ENCODE data around the gene PANX2.
"Not testable (repeated sequence)": the region's sequence is repeated elsewhere in the genome, so short reads cannot be mapped to it uniquely, and the experiment has no call there.

Gene PANX2, protein sequence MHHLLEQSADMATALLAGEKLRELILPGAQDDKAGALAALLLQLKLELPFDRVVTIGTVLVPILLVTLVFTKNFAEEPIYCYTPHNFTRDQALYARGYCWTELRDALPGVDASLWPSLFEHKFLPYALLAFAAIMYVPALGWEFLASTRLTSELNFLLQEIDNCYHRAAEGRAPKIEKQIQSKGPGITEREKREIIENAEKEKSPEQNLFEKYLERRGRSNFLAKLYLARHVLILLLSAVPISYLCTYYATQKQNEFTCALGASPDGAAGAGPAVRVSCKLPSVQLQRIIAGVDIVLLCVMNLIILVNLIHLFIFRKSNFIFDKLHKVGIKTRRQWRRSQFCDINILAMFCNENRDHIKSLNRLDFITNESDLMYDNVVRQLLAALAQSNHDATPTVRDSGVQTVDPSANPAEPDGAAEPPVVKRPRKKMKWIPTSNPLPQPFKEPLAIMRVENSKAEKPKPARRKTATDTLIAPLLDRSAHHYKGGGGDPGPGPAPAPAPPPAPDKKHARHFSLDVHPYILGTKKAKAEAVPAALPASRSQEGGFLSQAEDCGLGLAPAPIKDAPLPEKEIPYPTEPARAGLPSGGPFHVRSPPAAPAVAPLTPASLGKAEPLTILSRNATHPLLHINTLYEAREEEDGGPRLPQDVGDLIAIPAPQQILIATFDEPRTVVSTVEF

DNA sequence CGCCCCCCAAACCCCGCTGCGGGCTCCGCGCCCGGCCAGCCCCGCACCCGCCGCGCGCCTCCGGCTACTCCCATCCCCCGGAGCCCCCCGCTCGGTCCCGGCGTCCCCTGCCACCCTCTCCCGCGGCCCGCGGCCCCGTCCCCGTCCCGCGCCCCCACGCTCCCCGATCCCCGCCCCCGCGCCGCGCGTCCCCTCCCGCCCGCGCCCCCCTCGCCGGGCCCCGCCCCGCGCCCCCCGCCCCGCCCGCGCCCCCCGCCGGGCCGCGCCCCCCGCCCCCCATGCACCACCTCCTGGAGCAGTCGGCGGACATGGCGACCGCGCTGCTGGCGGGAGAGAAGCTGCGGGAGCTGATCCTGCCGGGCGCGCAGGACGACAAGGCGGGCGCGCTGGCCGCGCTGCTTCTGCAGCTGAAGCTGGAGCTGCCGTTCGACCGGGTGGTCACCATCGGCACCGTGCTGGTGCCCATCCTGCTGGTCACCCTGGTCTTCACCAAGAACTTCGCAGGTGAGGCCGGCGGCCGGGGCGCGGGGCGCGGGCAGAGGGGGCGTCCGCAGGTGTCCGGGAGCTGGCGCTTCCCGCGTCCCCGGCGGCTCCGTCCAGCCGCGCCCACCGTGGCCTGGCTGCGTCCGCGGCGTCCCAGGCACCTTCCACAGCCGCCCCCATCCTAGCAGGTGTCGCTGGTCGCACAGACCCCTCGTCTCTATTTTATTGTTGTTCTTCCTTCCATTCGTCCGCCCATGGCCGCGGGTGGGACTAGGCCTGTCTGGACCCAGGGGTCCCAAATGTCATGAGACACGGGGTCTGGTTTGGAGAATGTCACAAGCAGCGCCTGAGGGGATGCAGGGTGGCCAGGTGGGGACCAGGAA lies at the start of gene PANX2:
TSS of gene PANX2 (plus strand) at position 279 of the 866 bp plus-strand sequence. CDS start at position 279, 0 bp downstream.
- DNase-seq (ENCODE audit: low spot score) = no peak

- DNase-seq (ENCODE audit: low spot score) = no peak
Observed at GRCh38 chr22:50121202-50121740, 49.3 kb upstream of the PANX2 start.

DNA sequence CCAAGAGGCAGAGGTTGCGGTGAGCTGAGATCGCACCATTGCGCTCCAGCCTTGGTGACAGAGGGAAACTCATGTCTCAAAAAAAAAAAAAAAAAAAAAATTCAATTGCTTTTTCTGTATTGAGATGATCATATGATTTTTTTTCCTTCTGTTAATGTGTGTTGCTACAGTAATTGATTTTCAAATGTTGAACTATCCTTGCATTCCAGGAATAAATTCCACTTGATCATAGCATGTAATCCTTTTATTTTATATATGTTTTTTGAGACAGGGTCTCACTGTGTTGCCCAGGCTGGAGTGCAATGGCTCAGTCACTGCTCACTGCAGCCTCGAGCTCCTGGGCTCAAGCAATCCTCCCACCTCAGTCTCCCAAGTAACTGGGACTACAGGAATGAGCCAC lies 47.4 kb upstream of the PANX2 start:
- no peak for DNase-seq (ENCODE audit: low spot score)

- DNase-seq (ENCODE audit: low spot score) = no peak
Observed at GRCh38 chr22:50125029-50125428, 45.5 kb upstream of the PANX2 start.

GRCh38 chr22:50129121-50129736 lies 41.3 kb upstream of the PANX2 start:
- no peak for DNase-seq (ENCODE audit: low spot score)

- no peak for DNase-seq (ENCODE audit: low spot score)
Observed at GRCh38 chr22:50131894-50132293, 38.6 kb upstream of the PANX2 start.

DNA sequence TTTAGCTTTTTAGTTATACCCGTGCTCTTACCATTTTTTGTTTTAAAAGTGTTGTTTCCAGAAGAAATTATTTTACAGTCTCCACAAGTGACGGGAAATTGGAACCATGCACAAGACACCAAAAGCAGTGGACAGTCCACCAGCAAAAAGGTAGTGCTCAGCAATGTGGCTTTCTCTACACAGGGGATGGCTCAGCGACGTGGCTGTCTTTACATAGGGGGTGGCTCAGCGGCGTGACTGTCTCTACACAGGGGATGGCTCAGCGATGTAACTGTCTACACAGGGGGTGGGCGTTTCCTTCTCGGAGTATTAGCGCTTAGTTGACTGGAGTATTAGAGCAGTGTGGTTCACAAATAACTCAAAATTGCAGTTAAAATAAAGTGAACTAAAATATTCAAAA lies 36.0 kb upstream of the PANX2 start:
- no peak for DNase-seq (ENCODE audit: low spot score)

DNA sequence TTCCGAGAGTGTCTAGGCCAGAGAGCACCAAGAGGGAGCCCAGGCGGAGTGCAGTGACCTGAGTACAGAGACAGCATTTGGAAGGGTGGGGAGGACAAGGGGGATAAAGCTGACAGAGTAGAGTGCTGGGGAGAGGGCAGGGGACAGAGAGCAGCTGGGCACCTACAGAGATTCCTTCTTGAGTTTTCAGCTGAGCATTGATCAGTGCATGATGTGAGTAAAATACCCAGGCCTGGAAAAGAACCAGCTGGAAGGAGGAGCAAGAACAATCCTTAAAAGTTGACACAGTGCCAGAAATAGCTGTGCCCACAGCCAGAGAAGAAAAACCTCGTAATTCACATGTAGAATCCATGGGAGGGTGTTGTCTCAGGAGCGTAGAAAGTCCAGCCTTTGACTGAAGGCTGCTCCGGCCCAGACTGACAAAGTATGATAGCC lies 33.9 kb upstream of the PANX2 start:
- DNase-seq (ENCODE audit: low spot score) = no peak

GRCh38 chr22:50137277-50137676 lies 33.3 kb upstream of the PANX2 start:
- not testable (repeated sequence) for DNase-seq (ENCODE audit: low spot score)

DNA sequence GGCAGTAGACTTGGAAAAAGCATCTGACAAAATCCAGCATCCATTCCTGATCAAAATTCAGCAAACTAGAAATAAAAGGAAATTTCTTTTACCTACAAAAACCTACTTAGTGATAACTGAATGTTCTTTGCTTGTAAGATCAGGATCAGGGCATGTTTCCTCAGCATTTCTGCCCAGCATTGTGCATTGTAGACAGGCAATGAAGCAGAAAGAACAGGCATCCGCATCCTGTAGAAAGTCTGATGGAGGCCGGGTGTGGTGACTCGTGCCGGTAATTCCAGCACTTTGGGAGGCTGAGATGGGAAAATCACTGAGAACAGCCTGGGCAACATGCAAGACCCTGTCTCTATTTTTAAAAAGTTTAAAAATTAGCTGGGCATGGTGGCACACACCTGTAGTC lies 32.5 kb upstream of the PANX2 start:
- no peak for DNase-seq (ENCODE audit: low spot score)

DNA sequence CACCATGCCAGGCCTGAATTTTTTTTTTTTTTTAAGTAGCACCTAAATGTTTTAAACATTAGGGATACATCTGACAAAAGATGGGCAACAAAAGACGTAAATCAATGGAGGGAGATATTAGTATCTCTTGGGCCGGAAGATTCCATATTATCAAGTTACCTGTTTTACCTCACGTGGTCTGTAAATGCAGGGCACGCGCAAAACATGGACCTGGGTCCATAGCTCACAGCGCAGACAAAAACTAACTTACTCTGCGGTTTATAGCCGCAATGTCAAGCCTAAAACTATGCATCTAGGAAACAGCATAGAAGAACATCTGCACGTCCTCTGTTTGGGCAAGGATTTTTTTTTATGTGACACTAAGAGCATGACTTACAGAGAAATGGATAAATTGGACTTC lies 31.5 kb upstream of the PANX2 start:
- DNase-seq (ENCODE audit: low spot score) = no peak

GRCh38 chr22:50139843-50140415 lies 30.6 kb upstream of the PANX2 start:
- DNase-seq (ENCODE audit: low spot score) = no peak

- no peak for DNase-seq (ENCODE audit: low spot score)
Observed at GRCh38 chr22:50140615-50141014, 29.9 kb upstream of the PANX2 start.

- DNase-seq (ENCODE audit: low spot score) = no peak
Observed at GRCh38 chr22:50141462-50141861, 29.1 kb upstream of the PANX2 start.

DNA sequence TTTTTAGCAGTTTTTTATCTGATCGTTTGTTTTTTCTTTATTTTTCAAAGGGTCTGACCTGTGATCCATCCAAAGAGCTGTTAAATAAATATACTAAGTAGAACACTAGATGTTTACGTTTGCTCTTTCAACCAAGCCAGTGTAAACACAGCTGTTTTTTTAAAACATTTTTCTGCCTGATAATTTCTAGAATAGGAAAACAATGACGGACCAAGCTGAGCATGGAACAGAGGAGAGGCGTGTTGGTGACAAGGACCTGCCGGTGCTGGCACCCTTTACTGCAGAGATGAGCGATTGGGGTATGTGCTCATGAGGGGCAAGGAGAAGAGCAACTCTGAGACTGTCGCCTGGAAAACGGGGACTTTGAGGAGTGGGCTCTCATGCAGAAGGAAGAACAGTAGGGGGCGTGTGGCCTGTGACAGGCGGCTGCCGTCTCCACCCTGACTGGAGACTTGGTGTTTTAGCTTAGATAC lies 28.6 kb upstream of the PANX2 start:
- no peak for DNase-seq (ENCODE audit: low spot score)

GRCh38 chr22:50143096-50143495 lies 27.4 kb upstream of the PANX2 start:
- no peak for DNase-seq (ENCODE audit: low spot score)

DNA sequence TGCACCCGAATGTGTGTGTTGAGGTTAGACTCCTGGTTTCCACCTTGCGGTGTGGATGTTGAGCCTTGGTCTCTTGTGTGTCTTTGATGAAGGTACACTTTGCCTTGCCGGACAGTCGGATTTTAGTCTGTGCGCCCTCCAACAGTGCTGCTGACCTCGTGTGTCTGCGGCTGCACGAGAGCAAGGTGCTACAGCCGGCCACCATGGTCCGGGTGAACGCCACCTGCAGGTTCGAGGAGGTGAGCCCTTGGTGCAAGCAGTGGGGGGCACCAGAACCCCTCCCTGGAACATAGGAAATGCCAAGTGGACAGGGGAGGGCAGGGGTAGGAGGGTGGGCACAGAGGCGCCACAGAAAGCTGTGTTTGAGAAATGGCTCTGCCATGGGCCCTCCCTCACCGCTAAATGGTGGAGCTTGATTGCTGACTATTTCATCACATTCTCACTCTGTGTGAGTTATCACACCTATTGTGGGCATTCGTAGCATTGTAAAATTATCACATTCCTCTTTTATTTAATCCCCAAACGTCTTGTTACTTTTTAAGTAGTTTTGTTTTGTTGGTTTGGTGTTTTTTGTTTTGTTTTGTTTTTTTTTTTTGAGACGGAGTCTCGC lies 26.4 kb upstream of the PANX2 start:
- no peak for DNase-seq (ENCODE audit: low spot score)

- no peak for DNase-seq (ENCODE audit: low spot score)
Observed at GRCh38 chr22:50145721-50146438, 24.7 kb upstream of the PANX2 start.

GRCh38 chr22:50146439-50147238 lies 23.9 kb upstream of the PANX2 start:
- no peak for DNase-seq (ENCODE audit: low spot score)
